ENCODE results near the gene RGL2.
A peak's percentile ranks its signal among the peaks of the same experiment; 100 is the strongest.

The RGL2 gene

DNA sequence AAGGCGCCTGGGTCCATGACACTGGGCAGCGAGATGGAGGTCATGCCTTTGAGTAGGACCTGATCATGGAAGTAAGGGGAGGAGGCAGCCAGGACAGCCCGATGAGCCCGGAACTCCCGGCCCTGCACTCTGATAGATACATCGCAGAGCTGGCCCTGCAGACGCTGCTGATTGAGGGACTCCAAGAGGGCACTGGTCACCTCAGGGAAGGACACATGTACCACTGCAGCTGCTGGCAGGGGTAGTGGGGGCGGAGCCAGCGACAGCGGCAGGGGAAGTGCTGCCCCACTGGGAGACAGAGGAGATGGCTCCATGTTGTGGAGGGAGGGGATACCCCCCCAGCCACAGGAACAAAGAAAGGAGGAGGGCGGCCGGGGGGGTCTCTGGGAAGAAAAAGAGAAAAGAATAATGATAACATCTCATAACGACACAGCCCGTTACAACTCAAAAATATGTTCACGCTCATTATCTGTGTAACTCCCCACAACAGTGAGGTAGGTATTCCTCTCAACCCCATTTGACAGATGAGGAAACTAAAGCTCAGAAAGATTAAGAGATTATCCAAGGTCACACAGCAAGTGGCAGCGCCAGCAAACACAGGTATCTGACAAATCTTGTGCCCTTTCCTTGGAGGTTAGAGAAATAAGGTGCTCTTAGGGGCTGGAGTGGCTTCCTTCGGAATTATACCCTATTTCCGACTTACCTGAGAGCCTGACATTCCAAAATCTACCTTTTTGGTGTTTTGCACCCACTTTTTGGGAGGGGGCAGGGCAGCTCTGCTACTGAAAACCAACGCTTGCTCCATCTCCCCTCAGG lies 18.1 kb upstream of the RGL2 start:
- no peak for DNase-seq (ENCODE audit: low read depth in 1 of 2, low spot score in 1 of 2)

DNA sequence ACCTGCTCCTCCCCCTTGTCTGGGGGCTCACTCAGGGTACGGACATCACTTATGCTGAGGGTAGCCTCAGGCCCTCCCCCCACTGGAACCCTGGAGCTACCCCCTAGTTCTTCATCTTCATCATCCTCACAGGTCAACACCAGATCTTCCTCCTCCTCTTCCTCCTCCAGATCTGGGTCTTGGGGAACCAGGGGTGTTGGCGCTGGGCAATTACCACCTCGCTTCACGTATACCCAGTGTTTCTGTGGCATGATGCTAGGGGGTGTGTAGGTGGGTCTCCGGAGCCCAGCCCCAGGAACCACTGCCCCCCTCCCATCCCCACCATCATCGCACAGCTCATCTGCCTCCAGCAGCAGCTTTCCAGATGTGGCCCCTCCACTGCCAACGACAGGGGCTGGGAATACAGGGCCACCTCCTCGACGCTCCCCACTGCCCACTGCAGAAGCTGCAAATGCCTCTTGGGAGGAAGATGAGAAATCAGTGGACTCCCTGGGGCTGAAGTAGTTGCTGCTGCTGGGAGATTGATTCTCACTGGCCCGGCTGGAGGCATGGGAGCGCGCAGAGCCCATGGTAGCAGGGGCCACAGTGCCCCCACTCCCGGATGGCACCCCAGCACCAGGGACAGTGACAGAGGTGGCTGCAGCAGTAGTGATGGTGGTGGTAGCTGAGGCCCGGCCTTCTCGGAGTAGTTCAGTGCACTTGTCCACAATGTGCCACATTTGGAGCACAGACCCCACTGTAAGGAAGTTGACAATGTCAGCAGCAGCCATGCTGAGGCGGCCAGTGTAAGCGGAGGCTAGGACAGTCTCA lies 17.3 kb upstream of the RGL2 start:
- no peak for DNase-seq (ENCODE audit: low read depth in 1 of 2, low spot score in 1 of 2)

DNA sequence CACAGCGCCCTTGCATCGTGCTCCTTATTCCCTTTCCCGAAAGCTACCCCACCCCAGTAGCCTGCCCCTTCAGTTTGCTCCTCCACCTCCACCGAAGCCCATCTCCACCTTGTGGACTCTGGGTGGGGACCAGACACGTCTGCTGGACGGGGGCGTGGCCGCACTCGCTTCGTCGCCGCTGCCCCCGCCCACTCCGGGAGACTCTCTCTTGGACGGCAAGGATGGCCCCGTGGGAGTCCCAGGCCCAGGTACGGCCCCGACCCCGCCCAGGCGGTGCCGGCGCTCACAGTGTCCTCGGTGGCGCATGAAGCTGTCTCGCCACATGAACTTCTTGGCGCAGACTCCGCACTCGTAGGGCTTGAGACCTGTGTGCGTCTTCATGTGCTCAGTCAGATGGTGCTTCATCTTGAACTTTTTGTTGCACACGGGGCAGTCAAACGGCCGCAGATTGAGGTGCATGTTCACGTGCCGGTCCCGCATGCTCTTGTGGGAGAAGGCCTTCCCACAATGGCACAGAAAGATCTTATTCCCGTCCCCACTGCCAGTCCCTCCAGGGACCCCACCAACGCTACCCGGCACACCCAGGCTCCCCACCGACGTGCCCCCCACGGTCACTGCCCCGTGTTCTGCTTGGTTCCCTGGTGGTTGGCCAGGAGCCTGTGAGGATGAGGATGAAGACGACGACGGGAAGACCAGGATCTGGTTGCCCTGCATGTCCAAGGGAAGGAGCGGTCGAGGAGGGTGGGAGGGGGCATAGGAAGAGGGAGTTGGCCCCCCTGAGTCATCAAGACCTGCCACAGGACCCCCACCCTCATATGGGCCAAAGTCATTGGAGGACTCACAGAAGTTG lies 16.4 kb upstream of the RGL2 start:
- no peak for DNase-seq (ENCODE audit: low read depth in 1 of 2, low spot score in 1 of 2)

DNA sequence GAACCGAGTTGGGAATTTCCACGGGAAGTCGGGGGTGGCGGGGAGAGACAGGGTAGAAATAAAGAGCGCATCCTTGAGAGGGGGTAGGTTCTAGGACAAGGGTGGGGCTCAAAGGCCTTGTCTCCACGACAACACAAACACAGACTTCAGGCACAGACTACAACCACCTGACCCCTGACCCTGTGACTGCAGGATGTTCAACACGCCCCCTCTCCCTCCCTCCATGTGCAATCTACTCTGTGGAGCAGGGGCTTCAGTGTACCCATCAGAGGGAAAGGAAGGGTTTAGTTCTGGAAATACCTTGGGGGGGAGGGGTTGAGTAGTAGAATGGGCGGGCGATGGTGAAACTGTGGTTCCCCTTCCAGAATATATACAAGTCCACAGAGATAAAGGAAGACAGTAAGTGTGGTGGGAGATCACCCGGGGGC lies 15.8 kb upstream of the RGL2 start:
- peak; percentile 43 to 47 for DNase-seq (ENCODE audit: low read depth in 1 of 2, low spot score in 1 of 2)

DNA sequence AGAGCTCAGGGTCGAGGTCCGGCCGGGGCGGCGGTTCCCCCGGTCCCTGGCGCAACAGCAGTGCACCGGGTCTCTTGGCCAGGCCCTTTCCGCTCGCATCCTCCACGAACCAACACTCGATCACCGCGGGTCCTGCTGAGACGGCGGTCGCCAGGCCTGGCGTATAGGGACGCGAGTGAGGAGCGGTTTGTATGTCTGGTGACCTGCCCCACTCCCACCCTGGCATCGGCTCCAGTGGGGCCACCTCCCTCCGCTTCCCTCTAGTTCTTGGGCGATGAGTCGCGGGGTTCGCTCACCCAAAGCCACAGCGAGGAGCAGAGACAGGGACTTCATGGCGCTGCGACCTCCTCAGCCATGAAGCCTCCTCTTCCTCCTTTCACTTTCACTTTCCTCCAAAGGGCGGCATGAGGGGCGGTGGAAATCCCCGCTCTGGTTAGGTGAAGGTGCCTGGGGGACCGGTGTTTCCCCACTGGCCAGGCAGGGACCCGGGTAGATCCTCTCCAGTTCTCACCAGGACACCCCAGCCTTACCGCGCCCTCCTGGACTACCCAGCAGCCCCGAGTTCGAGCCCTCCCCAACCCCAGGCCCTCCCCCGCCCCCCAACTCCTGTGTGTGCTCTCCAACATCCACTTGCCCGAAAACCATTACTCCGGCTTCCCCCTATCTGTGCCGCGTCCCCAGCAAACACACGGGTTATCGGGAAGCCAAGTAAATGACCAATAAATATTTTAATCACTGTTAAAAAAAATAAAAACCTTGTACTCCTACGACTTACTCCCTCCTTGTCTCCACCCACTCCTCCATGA lies 15.2 kb upstream of the RGL2 start, which contains the start of gene TAPBP:
Gene TAPBP, minus strand, starts transcription at position 370 of the 806 bp plus-strand sequence. Its CDS starts 37 bp downstream, at position 333.
- DNase-seq (ENCODE audit: low read depth in 1 of 2, low spot score in 1 of 2), result peak; percentile 70 to 71

DNA sequence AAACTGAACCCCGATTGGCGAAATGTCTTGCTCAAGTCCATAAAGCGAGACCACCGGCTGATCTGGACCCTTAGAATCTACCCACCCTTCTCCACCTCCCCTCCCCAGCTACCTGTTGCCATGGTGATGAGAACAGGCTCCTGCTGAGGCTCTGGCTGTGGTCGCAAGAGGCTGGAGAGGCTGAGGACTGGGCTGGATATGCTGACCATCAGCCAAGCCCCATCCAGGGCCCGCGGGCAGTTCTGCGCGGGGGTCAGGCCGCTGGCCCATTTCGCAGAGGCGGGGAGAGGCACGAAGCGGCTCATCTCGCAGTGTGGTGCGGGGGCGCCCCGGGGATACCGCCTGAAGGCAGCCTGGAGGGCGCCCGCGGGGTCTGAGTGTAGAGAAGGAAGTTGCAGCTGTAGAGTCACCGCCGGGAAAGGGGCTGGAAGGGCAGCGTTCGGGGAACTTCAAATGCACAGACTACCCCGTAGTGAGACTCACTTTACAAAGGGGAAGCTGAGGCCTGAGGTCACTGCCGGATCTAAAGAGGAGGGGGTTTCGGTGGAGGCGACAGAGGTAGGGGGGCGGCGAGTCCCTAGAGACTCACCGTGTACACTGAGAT lies 14.5 kb upstream of the RGL2 start:
- peak in 1 of 2 donors; percentile 46 for DNase-seq (ENCODE audit: low read depth in 1 of 2, low spot score in 1 of 2)

DNA sequence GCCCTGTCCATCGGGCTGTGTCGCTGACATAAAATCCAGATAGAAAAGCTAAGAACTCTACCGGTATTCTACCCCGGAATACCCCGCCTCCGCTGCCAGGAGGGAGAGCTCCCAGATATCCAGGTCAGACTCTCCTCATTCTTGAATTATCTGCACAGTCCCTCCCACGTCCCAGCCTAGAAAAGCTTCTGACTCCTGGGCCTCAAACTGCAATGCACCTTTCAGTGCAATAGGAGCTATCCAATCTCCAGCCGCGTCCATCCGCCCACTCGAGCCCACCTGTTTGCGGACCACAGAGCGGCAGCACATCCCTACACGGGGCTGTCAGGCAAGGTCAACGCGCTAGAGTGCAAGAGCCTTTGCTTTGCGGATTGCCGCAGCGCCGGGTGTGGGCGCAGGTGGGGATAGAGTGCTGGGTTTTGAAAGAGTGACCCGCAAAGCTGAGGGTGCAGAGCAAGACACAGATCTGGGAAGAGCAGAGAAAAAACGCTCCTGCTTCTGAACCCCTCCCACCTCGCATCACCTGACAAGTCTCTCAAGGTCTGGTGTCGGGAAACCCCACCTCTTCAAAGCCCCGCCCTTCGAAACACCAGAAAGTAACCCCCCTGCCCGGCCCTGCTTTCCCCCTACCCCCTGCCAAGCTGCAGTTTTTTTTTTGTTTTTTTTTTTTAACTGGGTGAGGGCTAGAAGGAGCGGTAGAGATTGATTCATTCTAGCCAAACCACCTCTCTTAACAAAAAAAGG lies 13.8 kb upstream of the RGL2 start:
- peak; percentile 62 to 70 for DNase-seq (ENCODE audit: low read depth in 1 of 2, low spot score in 1 of 2)

DNA sequence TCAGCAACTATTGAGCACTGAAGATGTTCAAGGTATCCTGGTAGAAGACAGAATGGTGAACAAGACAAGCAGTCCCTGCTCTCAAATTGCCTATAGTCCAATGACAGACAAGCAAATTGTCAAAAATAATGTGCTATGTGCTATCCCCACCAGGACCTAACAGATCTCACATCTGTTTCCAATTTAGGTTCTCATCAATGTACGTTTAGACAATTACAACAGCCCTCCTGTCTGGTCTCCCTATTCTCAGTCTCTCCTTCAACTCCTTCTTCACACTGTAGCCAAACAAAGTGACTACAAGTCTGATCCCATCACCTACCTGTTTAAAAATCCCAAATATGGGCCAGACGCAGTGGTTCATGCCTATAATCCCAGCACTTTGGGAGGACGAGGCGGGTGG lies 7.6 kb upstream of the RGL2 start:
- DNase-seq (ENCODE audit: low read depth in 1 of 2, low spot score in 1 of 2), result no peak

DNA sequence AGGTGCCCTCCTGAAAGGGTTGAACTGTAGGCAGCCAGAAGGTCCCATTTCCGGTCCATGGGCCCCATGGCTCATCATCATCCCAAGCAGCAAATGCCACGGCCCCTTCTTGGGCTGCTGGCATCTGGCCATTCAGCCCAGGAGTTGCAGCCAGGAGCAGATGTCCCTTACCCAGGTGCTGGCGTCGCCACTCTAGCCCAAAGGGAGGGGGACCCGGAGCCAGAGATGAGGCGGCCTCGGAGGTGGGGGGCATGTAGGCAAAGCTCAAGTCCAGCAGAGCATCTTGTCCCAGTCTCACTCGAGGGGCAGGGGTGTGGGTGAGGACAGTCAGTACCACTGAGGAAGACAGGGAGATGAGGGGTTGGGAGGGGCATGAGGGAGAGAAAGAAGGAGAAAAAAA lies 6.3 kb upstream of the RGL2 start:
- DNase-seq (ENCODE audit: low read depth in 1 of 2, low spot score in 1 of 2), result no peak

DNA sequence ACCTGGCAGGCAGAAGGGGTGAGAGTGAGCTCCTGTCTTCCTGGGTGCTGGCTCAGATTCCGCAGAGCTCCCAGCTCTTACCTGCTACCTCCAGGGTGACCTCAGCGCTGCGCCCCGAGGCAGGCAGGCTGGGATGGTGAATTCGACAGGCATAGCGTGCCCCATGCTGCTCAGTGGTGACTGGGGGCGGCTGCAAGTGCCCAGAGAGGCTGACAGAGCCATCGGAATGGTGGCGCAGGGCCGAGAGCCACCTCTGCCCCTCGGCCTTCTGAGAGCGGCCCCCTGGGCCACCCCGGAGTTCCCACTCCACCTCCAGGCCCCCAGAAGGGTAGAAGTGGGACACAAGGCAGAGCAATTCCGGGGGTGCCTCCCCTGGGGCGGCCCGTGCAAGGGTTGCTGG lies 5.5 kb upstream of the RGL2 start:
- no peak for DNase-seq (ENCODE audit: low read depth in 1 of 2, low spot score in 1 of 2)

DNA sequence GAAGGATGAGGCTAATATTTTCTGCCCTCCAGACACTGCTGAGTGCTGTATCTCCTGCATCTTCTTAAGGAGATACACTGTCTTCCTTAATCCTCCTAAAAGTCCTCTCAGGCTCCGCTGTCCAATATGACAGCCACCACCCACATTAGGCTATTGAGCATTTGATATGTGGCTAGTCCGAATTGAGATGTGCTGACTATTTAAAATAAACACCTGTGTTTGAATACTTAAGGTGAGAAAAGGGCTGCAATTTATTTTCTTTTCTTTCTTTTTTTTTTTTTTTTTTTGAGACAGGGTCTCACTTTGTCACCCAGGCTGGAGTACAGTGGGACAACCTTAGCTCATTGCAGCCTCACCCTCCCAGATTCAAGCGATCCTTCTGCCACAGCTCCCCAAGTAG lies 3.1 kb upstream of the RGL2 start:
- DNase-seq (ENCODE audit: low read depth in 1 of 2, low spot score in 1 of 2), result no peak

DNA sequence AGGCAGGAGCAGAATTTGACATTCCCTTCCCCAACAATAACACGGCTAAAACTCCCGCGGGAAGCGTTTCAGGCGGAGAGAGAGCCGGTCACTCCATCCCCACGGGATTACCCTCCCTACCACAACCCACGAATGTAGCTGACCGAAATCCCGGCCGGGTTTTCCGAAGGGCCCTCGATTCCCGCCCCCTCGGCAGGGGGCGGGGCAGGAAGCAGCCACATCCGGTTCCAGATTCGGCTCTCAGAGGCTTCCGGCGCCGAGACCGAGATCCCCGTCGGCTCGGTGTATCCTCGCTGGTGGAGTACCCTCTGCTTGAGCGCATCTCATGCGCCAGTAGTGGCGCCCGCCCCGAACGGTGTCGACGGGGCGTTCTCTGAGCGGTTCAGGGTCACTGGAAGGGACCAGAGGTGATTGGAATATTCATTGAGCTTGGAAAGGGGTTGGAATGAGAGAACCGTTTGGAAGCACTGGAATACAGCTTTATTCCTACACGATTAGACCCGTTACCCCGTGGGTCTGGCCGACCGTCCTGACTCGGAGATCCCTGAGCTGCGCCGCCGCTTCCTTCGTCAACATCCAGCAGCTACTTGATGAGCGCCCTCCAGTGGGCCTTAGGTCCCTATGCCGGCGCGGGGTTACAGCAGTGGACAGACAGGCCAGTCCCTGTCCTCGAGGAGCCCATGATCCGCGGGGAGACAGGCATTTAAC lies 649 bp upstream of the RGL2 start:
- DNase-seq (ENCODE audit: low read depth in 1 of 2, low spot score in 1 of 2), result peak; percentile 86 to 93

DNA sequence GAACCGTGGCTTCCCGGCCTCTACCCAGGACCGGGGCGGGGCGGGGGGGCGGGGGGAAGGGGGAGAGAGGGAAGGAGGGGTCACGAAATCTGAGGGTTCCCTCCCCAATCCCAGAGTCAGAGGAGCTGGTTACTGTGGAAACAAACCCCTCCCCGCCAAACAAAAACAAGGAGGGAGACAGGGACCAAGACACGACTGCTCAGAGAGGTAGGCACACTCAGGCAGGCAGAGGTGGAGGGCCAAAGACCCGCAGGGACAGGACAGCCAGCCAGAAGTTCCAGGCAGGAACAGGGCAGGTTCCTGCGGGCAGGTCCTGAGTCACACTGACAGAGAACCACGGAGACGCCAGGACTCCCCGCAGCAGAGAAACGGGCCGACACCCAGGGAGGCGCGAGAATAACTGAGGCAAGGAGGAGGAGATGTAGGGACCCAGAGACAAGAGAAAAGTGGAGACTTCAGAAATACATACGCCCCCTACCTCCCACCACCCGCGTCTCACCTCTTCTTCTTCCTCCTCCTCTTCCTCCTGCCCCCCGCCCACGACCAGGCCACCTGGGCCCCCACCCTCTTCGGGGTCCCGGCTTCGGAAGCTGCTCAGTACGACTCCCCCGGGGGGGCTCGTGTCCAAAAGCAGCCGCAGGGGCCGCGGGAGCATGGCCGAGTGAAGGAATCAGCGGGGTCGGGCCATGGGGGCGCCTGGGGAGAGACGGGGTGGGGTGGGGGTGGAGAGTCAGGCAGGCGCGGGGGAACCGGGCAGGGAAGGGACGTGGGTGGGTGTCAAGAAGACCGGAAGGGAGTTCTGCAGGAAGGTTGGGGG lies 578 bp downstream of the RGL2 start:
- no peak for DNase-seq (ENCODE audit: low read depth in 1 of 2, low spot score in 1 of 2)

DNA sequence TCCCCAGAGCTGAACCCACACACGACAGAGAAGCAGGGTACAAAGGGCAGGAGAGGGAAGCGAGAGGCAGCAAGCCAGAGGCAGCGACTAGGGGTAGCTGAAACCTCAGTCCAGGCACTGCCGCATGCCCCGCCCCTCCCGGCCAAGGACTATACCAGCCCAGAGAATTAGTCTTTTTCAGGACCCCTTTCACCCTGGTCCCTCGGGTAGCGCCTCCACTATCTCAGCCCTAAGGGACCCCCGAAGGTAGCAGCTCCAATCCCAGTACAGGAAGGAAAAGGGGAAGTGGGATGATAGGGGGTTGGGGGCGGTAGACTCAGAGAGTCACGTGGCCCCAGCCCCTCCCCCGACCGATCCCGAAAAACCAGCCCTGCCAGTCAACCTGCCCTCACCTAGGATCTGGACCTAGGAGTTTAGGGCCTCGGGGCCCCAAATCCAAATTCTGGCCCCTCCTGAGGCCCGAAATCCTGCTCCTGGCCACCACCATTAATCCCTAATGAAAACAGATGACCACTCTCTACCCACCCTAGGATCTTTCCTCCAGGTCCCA lies 1.3 kb downstream of the RGL2 start:
- DNase-seq (ENCODE audit: low read depth in 1 of 2, low spot score in 1 of 2), result no peak

DNA sequence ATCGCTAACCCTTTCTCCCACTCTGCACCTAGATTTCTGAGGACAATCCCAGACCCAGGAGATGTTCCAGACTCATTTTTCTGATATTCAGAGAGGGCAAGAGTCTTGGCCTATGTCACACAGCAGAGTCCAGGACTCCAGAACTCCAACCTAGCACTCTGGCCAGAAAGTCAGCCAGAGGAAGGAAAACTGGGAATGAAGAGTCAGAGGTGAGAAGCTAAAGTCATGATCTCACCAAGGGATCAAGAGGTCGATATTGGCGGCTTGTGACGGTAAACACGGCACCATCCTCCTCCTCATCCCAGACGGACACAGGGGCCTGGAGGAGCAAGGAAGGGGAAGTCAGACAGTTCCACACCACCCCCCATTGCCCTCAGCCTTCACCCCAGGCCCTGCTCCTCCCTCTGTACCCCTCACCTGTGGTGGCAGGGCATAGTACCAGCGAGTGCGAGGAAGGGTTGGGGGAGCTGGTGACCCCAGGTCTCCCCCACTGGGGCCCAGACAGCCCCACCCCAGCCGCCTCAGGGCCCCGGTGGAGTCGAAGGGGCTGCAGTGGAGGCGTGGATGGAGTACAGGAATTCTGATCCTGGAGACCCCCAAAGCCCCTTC lies 1.8 kb downstream of the RGL2 start:
- DNase-seq (ENCODE audit: low read depth in 1 of 2, low spot score in 1 of 2), result no peak

DNA sequence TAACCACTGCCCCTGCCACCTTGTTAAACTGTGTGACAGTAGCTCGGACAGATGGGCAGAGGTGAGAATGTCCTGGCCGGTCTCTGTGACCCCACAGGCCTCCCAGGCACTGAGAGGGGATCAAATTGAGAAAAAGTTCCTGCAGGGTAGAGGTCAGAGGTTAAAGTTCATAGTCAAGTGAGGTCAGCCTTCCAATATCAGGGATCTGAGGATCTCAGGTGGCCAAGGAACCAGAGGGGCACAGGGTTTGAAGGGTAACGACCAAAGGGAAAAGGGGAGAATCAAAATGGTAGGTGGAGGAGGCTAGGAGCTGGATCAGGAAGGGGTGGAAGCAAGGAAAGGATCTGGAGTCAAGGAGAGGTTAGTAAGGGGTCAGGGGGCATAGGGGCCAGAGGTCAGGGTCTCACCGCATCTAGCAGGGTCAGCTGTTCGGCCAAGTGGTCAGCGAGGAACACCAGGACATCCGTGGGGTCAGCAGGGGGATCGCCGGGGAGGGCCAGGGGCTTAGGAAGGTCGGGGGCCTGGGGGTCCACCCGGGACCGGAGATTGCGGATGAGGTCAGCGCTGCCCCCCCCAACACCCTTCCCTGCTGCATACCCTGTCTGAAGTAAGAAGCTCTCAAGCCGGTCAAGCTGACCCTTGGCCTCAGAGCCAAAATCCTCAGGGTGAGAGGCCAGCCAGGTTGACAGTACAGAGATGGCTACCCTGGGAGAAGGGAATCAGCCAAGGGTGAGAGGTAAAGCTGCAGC lies 2.9 kb downstream of the RGL2 start:
- DNase-seq (ENCODE audit: low read depth in 1 of 2, low spot score in 1 of 2), result no peak

Measured in stimulated activated CD4-positive, alpha-beta T cell treated with anti-CD3 and anti-CD28 coated beads, Interleukin-15, amount 100 ng/mL, for 1 hour (primary cell).